LHCN-M2 (cell line): ENCODE data around the gene SLC5A10. TPM values are rescaled to one million over a fixed set of nuclear protein-coding genes. Genes with fewer than 3 reads are reported as not detected.
A peak's percentile ranks its signal among the peaks of the same experiment; 100 is the strongest.

ENCODE experiments used
- DNase-seq: peaks from one replicate; pipeline ENCODE4 v3.0.0-alpha.2; 2012; ENCODE audit warnings: low read depth
- total RNA-seq: library from RNA; depleted of rRNA; stranded (reverse); fragments of >200 nt; gene quantifications from 2 replicates; pipeline ENCODE4 v1.2.3, GENCODE V29; 2014

Gene SLC5A10
- total RNA-seq, 1 experiment from 2014 or later: not detected

DNA sequence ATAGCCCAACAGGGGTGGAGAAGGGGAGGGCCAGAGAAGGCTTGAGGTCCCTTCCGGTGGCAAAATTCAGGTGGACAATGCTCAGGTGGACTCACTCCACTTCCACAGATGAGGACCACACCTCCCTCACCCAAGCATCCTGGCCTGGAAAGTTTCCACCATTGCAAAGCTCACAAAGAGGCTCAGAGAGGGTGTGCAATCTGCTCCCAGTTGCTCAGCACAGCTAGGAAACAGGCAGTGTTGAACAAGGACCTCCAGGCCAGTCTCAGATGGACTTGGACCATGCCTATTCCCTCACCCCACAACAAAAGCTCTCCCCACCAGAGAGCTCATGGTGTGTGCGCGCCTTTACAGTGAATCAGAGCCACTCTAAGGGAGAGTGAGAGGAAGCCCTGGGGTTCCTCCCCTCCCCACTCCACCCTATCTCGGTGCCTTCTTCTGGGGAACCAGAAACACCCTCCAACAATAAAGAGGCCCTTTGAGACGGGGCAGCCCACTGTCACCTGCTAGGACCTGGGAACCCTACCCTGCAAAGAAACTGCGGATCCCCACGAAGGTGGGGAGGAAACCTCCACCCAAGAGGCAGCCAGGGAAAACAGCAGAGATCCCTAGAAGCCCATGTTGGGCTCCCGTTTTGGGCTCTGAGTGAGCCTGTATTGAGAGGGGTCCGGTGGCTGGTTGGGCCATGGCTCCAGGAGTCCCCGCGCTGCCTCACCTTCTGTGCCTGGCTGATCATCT, 51.0 kb downstream of the SLC5A10 start:
- no peak for DNase-seq

DNA sequence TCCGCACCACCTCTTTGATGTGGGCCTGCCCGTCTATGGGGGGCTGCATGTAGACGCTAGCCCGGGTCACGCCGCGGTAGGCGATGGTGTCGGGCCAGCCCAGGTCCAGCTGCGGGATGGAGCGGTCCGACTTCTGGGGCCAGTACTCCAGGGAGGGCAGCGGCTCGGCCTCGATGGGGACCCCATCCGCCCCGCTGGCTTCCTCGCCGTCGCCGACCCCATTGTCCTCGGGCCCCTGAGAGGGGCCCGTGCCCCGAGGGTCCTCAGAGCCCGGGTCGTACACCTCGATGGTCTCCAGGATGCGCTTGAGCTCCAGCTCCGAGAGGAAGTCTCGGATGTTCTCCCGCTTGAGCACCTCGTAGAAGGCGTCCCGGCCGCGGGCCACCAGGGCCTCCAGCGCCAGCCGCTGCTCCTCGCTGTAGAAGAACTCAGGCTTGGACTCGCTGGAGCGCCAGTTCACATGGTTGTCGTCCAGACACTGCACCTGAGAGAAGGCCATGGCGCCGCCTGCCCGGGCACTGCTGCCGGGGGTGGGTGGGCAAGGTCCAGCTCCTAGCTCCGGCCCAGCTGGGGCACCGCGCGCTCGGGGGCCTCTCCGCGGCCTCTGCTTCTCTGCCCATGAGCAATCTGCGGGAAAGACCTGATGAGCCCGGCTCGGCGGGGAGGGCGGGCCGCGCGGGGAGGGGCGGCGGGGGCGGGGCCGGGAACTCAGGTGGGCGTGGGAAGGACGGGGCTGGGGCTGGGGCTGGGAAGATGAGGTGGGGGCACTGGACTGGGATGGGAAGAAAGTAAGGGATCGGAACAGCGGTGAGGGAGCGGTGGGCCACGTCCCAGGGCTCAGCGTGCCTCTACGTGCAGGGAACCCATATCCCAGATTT, 51.8 kb downstream of the SLC5A10 start:
- no peak for DNase-seq

DNA sequence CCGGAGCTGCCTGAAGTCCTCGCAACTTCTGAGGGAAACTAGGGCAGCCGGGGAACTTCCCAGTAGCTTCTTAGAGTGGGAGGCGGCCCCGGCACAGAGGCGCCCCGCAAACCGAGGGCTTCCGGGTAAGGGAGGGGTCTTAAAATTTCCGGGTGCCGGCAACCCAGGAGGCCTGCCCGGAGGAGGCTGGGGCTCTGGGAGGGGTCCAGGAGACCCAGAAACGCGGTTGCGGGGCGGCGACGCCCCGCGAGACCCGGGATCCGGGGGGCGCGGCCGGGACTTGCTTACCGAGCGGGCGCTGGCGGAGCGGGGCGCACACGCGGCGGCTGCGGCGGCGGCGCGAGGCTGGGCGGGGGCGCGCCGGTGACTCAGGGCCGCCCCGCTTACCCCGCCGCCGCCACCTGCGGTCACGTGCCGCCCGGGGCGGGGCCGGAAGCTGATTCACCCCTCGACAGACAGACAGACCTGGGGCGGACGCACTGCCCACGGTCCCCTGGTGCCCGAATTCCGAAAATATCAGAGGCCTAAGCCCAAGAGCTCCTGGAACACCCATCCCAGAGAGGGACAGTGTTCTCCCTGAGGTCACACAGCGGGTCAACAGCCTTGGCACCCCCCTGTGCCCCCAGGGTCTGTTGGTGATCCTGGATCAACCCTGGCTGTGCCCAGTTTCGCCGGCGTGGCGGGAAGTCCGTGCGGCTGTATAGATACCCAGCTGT, 52.6 kb downstream of the SLC5A10 start, which contains the start of gene FAM83G:
Gene FAM83G, minus strand, starts transcription at position 344 of the 716 bp plus-strand sequence. CDS start 723 bp downstream, outside the sequence.
- DNase-seq: peak; percentile 47

DNA sequence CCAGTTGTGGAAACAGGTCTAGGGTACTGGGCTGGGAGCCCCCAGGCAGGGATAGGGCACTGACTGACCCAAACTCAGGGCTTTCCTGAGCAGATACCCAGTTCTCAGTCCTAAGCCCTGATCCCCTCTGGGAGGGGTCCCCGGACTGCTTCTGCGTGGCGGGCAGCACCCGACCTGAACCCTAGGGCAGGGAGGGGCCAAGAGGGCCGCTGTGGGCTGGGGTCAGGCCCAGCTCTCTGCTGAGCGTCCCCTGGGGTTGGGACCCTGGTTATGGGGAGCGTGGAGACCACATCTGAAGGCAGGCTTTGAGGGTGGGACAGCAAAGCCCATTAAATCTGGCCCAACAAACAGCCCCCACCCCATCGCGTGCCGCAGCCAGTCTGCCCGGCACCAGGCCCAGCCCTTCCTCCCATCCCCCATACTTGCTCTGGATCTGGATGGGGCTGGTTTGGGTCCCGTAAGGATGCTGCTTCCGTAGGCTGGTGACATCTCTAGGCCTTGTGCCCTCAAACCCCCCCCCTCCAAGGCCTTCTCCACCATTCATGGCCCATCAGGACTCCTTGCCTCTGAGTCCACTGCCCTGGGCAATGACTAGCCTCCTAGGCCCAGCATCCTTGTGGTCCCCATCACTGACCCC, 53.3 kb downstream of the SLC5A10 start:
- DNase-seq: no peak

DNA sequence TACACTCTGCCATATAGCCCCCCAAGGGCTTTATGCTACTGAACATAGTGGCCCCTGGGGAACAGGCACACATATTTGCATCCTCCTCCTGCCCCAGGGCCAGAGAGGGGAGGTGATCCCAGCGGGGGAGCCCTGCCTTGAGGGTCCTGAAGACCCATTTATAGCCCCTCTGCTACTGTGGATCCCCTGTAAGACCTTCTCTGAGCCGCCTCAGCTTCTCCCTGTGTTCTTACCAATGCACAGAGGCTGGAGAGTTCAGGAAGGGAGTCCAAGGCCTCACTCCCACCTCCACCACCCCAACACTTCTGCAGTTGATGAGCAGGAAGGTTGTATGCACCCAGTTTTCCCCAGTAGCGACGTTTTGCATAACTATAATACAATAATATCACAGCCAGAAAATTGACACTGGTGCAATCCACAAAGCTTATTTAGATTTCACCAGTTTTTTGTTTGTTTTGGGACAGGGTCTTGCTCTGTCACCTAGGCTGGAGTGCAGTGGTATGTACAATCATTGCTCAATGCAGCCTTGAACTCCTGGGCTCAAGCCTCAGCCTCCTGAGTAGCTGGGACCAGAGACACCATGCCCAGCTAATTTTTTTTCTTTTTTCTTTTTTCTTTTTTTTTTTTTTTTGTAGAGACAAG, 53.9 kb downstream of the SLC5A10 start:
- DNase-seq: no peak

DNA sequence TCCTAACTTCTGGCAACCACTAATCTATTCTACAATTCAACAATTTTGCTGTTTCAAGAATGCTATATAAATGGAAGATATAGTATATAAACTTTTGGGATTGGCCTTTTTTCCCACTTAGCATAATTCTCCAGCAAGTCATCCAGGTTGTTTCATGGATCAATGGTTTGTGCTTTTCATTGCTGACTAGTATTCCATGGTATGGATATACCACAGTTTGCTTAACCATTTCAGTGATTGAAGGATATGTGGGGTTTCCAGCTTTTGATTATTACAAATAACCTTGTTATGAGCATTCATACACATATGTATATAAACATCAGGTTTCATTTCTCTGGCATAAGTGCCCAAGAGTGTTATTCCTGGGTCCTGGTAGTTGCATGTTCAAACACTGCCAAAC, 54.7 kb downstream of the SLC5A10 start:
- DNase-seq: no peak

DNA sequence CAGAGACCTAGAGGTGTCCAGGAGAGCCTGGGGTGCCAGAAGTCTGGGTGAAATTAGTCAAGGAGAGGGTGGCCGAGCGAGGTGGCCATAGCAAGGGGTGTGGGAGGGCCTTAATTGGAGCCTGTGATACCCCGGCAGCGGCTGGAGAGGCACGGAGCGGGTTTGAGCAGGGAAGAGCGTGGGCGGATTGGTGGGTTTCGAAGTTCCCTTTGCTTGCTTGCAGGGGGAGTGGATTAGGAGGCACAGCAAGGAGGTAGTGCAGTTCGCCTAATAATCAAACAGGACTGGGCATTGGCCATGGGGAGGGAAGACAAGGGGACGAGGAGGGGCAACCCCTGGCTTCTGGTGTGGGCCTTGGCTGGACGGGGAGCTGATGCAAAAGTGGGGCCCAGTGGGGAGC, 58.0 kb downstream of the SLC5A10 start:
- DNase-seq: no peak

DNA sequence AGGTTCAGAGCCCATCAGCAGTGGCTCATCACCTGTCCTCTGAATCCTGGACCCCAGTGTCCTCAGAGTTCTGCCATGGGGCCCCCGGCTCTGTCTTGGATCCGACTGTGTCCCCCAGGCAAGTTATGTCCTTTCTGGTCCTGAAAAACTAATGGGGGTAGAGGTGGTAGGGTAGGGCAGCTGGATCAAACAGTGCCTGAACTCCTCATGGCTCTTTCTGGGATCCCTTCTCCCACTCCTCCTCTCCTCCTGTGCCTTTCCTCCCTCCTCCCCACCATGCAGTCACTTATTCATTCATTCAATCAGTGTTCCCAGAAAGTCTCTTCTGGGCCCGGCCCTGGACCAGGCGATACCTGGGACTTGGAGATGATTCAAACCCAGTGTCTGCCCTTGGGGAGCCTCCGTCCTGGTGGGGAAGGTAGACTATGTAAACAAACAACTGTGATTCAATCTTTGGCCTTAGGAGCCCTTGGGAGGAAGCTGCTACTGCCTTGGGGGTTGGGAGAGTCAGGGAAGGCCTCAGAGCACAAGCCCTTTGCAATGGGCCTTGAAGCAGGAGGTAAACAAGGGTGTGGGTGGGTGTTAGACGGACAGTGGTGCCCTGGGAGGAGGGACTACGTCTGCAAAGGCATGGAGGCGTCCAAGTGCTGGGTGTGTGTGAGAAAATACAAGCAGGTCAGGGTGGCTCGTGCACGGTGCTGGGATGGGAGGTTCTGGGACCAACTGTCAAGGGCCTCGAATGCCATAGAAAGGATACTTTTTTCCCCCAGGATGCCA, 59.0 kb downstream of the SLC5A10 start:
- DNase-seq: no peak

DNA sequence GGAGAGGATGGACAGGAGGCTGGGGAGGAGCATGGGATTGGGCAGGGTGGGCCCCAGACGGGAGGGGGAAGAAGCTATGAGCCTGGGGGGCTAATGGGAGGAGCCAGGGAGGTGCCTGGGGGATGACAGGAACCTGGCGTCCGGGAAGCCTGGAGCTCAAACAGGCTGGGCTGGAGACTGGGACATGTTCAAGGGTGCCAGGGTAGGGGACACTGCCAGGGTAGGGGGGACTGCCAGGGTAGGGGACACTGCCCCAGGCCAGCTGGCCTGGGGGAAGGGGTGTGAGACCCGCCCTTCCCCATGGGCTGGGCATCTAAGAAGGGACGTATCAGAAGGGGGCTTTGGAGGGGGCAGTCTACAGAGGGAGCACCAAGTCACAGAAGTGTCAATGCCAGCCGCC, 59.6 kb downstream of the SLC5A10 start:
- DNase-seq: no peak

DNA sequence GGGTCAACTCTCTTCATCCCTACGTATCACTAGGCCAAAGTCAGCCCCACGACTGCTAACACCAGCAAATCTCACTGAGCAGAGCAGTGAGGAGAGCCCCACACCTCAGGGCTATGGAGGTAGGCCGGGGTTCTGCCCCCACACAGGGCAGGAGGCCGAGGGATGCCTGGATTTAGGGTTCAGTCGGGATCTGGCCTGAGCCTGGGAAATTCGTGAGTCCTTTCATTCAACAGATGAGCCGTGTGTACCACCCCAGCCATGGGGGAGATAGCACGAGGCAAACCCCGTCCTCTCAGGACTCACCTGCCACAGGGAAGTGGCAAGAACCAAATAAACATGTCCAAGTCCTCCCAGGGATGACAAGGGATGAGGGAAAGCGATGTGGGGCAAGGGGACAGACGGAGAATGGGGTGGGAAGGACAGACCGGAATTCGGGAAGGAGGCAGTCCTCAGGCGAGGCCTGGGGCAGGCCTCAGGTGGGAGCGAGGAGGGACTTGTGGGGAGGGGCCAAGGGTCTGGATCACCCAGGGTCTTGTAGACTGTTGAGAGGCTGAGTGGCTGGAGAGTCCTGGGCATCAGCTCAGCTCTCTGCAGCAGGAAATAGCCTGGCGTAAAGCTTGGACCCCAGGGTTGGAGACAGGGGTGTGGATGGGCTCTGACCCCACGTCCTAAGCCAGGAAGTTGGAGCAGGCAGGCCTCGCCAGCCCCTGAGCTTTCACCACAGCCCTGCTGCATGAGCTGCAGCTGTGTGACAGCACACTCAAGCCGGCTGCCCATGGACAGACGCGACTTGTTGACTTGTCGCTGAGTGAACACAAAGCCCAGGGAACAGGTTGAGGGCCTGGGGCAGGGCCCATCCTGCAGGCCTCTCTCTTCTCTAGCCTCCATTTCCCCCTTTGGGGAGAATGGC, 60.5 kb downstream of the SLC5A10 start:
- DNase-seq: no peak

DNA sequence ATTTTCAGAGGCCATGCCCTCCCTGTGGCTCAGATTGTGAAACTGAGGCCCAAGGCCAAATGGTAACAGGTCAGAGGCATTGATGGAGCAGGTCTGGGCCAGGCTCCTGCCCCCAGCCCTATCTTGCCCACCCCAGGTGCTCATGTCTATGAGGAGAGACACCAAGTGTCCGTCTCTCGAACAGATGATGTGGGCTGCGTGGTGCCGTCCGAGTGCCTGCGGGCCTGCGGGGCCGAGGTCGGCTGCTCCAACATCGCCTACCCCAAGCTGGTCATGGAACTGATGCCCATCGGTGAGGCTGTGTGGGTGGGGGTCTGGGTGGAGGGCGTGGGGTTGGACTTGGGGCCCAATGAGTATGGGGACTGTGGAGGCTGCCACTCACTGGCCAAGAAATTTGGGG, 61.3 kb downstream of the SLC5A10 start:
- no peak for DNase-seq

DNA sequence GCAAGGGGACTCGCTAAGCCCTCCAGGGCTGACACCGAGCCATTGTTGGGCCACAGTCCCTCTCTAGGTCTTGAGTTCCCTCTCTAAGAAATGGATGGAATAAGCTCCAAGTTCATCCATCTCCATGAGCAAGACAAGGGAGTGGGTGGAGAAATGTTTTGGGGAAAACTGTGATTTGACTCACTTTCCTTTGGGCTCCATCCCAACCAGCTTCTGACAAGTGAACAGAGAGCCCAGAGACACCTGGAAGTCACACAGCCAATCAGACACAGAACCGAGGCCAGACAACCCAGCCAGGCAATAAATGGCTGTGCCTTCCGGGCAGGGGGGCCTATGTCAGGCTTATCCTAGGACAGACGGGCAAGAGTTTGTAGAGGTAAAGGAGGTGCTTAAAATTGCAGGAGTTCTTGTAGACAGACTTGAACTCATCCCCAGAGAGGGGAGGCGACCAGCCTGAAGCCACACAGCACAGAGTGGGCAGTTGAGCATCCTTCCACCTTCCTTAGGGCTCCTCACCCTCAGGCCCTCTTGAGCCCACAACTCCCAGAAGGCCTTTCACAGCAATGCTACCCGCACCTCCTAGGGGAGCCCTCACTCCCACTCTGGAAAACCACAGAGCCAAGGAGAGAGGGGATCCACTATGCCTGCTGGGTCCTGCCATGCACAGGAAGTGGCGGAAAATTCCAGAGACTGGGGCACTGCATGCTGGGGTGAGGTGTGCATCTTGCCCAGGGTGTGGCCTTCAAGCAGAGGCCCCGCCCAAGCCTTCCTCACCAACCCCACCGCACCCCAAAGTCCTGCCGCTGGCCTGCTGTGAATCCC, 62.1 kb downstream of the SLC5A10 start:
- no peak for DNase-seq

DNA sequence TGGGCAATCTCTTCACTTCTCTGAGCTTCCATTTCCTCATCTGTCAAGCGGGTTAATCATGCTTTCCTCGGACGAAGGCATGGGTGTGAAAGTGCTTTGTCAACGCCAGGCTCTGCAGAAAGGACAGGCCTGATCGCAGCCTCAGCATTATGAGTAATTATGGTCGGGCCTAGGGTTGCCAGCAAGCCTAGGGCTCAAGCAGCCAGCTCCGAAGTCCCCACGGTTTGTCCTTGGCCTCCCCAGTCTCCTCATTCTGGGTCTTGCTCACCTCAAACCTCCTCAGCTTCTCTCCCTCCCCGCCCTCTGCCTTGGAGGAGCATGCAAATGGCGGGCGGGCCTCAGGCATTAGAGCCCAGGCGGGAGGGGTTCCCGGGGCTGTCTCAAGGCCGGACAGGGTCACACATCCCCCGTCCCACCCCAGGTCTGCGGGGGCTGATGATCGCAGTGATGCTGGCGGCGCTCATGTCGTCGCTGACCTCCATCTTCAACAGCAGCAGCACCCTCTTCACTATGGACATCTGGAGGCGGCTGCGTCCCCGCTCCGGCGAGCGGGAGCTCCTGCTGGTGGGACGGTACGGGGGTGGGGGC, 62.8 kb downstream of the SLC5A10 start:
- no peak for DNase-seq

DNA sequence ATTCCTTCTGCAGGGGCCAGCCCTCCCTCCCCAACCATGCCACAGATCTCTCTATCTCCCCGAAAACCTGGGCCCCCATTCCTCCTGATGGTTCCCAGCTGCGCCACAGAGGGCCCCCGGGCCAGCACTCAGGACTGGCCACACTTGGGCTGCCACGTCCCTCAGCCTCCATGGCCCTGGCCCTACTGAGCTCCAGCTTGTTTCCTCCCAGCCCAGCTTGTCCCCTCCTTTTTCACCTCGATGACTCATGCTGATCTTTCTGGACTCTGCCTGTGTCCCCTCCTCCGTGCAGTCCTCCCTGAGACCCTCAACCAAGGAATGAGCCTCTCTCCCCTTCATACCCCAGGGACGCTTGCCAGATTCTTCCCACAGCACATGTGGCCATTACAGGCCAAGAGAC, 63.5 kb downstream of the SLC5A10 start:
- DNase-seq: no peak

DNA sequence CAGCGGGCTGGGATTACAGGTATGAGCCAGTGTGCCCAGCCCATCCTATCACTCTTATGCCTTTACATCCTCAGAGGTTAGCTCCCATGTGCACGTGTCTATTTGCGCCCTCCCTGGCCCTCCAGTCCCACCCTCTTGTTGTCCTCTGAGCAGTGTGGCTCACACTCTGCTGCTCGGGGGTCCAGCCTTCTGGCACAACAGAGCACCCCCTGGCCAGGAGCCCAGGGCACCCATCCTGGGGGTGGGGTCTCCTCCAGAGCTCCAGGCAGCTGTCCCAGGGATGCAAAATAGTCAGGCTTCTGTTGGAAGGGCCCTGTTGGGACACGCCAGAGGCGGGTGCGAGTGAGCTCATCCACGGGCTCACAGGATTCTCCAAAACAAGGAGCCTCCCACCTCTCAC, 64.3 kb downstream of the SLC5A10 start:
- no peak for DNase-seq

DNA sequence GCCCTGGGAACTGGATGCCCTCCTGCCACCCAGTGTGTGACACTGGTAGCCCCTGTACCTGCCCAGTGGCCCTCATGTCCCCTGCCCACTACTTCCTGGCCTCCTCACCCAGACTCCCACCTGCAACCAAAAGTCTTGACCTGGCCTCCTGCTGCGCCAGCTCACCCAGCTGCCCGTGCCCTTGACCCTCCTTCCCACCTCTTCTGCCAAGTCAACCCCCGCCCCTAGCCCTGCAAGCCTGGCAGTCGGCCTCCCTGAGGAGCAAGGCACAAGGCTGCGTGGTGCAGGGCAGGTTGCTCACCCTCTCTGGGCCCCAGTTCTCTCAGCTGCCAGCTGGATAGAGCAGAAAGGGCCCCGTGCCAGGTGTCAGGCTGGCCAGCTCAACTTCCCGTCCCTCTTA, 64.9 kb downstream of the SLC5A10 start:
- no peak for DNase-seq

DNA sequence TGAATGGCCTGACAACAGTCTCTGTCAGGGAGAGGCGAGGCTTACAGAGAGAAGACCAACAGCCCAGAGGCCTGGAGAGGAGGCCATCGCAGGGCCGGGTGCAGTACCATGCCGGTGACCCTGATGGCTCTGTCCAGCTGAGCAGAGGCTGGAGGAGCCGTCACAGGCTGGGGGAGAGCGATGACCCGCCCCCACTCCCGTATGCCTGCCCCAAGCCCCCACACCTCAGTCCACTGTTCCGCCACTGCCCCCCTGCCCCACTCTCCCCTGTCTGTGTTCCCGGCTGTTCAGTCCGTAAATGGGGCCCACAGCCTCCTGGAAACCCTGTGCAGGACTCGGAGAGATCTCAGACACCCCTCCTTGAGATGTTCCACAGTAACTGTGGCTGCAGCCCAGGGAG, 65.4 kb downstream of the SLC5A10 start:
- no peak for DNase-seq
